Measurements from ENCODE around the gene AASS. TPM values are rescaled to one million over a fixed set of nuclear protein-coding genes. Genes with fewer than 3 reads are reported as not detected.
"Not testable (repeated sequence)": the region's sequence is repeated elsewhere in the genome, so short reads cannot be mapped to it uniquely, and the experiment has no call there.

The AASS gene
- 20.8 and 53.9 TPM in 2 replicates for total RNA-seq (ENCODE audit: low replicate concordance)

DNA sequence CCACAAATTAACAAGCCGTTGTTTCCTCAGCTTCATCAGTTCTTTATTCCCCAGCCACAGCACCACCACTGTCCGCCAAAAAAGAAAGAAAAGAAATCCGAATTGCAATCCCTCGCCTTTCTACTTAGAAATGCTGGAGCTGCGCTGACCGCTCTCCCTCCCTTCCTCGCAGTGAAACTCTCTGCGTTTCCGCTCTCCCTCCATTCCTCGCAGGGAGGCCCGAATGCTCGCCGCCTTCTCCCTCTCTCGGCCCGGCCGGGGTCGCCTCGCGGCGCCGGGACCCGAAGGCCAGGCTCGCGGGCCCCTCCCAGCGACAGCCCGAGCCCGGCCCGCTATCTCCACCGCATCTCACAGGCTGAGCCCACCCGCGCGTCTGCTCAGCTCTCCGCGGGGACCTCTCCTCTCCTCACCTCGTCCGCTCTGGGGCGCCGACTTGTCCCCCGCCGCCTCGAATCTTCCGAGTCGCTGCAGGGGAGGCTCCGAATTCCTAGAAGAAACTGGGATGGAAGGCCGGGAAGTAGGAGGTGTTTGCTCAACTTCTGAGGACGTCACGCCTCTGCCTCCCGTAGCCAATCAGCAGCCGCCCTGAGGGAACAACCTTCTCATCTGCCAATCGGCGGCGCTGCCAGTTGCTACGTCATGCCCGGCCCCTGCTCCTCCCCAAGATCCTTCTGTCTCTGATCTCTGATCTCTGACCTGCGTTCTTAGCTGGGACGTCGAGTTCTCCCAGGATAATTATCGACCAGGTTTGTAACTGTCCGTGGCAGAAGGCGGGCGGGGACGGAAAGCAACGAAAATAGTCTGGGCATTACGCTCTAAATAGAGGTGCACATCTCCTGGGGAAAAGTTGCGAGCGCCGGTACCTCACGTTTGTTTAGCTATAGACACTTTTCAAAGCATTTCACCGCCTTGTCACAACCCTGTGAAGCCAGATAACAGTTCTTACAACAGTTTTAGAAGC lies at the start of gene AASS:
AASS (minus strand) TSS at position 499 of the 961 bp plus-strand sequence. CDS start 10,523 bp downstream, outside the sequence.
- TF ChIP-seq, protein P1, sequence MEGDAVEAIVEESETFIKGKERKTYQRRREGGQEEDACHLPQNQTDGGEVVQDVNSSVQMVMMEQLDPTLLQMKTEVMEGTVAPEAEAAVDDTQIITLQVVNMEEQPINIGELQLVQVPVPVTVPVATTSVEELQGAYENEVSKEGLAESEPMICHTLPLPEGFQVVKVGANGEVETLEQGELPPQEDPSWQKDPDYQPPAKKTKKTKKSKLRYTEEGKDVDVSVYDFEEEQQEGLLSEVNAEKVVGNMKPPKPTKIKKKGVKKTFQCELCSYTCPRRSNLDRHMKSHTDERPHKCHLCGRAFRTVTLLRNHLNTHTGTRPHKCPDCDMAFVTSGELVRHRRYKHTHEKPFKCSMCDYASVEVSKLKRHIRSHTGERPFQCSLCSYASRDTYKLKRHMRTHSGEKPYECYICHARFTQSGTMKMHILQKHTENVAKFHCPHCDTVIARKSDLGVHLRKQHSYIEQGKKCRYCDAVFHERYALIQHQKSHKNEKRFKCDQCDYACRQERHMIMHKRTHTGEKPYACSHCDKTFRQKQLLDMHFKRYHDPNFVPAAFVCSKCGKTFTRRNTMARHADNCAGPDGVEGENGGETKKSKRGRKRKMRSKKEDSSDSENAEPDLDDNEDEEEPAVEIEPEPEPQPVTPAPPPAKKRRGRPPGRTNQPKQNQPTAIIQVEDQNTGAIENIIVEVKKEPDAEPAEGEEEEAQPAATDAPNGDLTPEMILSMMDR (IDR thresholded peaks at IDR 0.05; ENCODE audit: insufficient read depth, low read length) = no peak
- peak; percentile 97 for DNase-seq (ENCODE audit: low read depth)
- peak within 1 kb of the TSS; percentile 86 for H3K4me3 ChIP-seq (ENCODE audit: low read depth, low read length)

DNA sequence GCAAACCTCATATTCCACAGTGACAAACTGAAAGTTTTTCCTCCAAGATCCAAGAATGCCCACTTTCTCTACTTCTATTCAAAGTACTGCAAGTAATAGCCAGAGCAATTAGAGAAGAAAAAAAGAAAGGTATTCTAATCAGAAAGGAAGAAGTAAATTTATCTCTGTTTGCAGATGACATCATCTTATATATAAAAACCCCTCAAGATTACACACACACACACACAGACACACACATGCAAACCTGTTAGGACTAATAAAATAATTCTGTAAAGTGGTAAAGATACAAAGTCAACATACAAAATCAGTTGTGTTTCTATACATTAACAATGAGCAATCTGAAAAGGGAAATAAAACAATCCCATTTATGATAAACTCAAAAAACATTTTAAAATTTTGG lies 44.7 kb upstream of the AASS start:
- TF ChIP-seq, protein P1 (IDR thresholded peaks at IDR 0.05; ENCODE audit: insufficient read depth, low read length) = no peak
- H3K4me3 ChIP-seq (ENCODE audit: low read depth, low read length) = no peak overlapping the region
- no peak for DNase-seq (ENCODE audit: low read depth)

DNA sequence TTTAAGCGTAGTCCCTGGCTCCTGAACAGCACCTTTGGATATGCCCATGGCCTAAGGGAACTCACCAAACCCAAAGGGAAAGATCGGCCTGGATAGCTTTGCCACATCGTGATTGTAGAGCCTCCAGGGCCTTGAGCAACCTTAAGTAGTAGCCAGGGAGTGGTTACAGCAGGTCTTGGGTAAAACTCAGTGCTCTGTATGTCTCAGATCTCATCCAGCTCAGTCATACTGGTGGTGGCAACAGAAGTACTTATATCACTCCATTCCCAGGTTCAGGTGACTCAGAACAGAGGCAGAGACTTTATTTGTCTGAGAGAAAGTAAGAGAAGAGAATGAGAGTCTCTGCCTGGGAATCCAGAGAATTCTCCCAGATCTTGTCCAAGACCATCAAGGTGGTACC lies 39.1 kb upstream of the AASS start:
- TF ChIP-seq, protein P1 (IDR thresholded peaks at IDR 0.05; ENCODE audit: insufficient read depth, low read length) = no peak
- H3K4me3 ChIP-seq (ENCODE audit: low read depth, low read length) = no peak overlapping the region
- no peak for DNase-seq (ENCODE audit: low read depth)

DNA sequence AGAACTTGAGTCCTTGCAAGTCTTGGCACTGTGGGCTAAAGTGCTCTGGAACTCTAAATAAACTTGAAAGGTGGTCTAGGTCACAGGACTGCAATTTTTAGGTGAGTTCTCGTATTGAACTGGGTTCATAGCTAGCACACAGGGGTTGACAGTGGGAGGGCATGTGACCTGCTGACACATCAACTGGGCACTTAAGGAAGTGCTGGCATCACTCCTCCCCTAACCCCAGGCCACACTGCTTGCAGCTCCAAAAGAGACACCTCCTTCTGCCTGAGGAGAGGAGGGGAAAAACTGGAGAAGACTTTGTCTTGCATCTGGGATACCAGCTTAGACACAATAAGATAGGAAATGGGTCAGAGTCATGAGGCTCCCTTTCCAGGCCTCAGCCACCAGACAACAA lies 38.0 kb upstream of the AASS start:
- DNase-seq (ENCODE audit: low read depth) = no peak
- TF ChIP-seq, protein P1 (IDR thresholded peaks at IDR 0.05; ENCODE audit: insufficient read depth, low read length) = no peak
- no peak overlapping the region for H3K4me3 ChIP-seq (ENCODE audit: low read depth, low read length)

DNA sequence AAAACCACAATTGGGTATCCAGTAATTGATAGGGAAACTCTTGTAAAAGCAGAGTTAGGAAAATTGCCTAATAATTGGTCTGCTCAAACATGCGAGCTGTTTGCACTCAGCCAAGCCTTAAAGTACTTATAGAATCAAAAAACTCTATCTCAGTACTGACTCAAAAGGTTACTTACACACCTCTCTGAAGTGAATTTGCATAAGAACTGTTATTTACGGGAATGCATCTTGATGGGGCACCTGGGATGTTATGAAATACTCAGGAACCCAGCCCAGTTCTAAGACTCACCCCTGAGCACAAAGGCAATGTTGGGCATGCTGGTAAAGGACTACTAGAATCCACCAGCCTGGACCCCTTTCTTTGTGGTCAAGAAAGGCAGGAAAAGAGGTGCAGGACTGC lies 28.1 kb upstream of the AASS start:
- not testable (repeated sequence) for H3K4me3 ChIP-seq (ENCODE audit: low read depth, low read length)

DNA sequence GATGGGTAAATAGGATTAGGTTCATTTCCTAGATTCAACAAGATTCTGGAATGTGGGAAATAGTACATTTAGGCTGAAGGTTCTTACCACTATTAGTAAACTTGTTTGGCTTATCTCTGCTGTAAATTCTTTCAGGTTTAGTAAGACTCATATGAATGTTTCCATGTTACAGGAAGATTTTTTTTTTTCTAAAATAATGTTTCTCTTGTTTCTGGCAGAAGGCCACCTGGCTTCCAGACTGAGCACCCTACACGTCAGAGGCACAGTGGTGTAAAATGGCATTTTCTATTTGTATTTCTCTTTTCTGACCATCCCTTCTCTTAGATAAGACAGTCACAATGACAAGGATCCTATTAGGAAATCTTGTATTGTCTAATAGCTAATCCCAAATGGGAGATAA lies 22.7 kb upstream of the AASS start:
- H3K4me3 ChIP-seq (ENCODE audit: low read depth, low read length) = no peak overlapping the region
- DNase-seq (ENCODE audit: low read depth) = peak; percentile 94
- TF ChIP-seq, protein P1 (IDR thresholded peaks at IDR 0.05; ENCODE audit: insufficient read depth, low read length) = no peak

More for the DNA sequence above, 28.1 kb upstream of the AASS start:
- DNase-seq (ENCODE audit: low read depth) = not testable (repeated sequence)

DNA sequence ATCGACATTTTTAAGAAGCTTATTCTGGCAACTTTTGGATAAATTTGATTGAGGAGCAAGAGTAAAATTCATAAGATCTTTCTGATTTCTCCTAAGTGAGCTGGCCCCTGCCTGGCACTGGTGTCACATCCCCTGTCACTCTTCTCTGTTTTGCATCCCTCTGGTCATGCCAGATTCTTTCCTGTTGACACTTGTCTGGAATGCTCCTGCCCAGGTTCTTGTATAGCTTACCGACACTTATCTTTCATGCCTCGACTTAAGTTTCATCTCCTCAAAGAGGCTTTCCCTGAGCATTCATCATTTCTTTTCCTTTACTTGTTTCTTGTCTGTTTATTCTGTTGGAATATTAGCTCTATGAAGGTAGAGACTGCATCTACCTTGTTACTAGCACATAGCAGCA lies 22.2 kb upstream of the AASS start:
- TF ChIP-seq, protein P1 (IDR thresholded peaks at IDR 0.05; ENCODE audit: insufficient read depth, low read length) = no peak
- H3K4me3 ChIP-seq (ENCODE audit: low read depth, low read length) = no peak overlapping the region
- no peak for DNase-seq (ENCODE audit: low read depth)

Measured in fibroblast of the aortic adventitia (primary cell).